Measurements from ENCODE around the gene DCX.

The DCX gene

GRCh38 chrX:111308039-111308438 is 104.0 kb downstream of the DCX start:
- no peak overlapping the region for H3K4me3 ChIP-seq (ENCODE audit: control insufficient read depth, low read depth, low read length)
- DNase-seq (ENCODE audit: low read depth) = no peak
- TF ChIP-seq, protein P1, sequence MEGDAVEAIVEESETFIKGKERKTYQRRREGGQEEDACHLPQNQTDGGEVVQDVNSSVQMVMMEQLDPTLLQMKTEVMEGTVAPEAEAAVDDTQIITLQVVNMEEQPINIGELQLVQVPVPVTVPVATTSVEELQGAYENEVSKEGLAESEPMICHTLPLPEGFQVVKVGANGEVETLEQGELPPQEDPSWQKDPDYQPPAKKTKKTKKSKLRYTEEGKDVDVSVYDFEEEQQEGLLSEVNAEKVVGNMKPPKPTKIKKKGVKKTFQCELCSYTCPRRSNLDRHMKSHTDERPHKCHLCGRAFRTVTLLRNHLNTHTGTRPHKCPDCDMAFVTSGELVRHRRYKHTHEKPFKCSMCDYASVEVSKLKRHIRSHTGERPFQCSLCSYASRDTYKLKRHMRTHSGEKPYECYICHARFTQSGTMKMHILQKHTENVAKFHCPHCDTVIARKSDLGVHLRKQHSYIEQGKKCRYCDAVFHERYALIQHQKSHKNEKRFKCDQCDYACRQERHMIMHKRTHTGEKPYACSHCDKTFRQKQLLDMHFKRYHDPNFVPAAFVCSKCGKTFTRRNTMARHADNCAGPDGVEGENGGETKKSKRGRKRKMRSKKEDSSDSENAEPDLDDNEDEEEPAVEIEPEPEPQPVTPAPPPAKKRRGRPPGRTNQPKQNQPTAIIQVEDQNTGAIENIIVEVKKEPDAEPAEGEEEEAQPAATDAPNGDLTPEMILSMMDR (conservative IDR thresholded peaks at IDR 0.05; ENCODE audit: control insufficient read depth, insufficient read depth, low read depth, low read length) = no peak

GRCh38 chrX:111302284-111302683 is 109.7 kb downstream of the DCX start:
- no peak overlapping the region for H3K4me3 ChIP-seq (ENCODE audit: control insufficient read depth, low read depth, low read length)
- TF ChIP-seq, protein P1 (conservative IDR thresholded peaks at IDR 0.05; ENCODE audit: control insufficient read depth, insufficient read depth, low read depth, low read length) = no peak
- no peak for DNase-seq (ENCODE audit: low read depth)

DNA sequence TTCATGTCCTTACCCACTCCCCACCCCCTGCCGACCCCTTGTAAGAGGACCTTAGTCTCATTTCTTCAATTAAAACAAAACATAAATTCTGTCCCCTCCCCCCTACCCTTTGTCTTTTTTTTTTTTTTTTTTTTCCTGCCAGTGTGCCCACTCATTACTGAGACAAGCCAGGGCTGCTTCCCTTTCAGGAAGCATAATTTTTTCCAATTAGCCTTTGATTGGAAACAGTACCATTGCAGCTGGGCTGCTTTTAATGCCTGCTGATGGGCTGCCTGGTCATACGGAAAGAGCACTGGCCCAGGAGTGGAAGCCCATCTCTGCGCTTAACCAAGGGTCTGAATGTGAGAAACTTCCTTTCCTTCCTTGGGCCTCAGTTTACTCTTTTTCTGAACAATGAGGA is 123.2 kb downstream of the DCX start:
- H3K4me3 ChIP-seq (ENCODE audit: control insufficient read depth, low read depth, low read length) = no peak overlapping the region
- no peak for DNase-seq (ENCODE audit: low read depth)

DNA sequence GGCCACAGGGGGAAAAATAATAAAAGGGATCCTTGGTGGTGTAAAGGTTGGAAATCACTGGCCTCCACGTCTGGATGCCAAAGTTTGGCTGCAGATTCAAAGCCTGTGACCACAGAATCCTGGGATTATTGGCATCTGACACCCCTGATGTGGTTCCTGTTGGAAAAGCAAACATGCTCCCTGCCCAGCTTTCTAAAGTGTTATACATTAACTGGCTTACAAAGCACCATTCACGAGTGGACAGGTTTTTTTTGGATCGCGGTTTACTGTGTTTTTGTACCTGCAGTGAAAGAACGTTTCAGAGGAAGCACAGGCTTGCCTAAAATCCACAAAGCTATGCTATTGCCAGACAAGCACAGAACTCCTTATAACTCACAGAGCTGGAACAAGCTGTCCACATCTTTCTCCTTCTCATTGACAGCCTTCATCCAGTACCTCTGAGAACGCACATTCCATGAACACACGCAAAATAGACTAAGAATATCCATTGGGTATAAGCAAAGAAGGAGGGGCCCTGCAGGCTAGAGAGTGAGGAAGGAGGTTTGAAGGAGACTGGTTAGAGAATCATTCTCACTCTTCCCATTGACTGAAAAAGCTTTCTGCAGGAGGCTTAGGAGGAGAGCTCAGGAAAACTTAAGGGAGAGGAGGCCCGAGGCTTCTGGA is 127.2 kb downstream of the DCX start:
- DNase-seq (ENCODE audit: low read depth) = no peak
- TF ChIP-seq, protein P1 (conservative IDR thresholded peaks at IDR 0.05; ENCODE audit: control insufficient read depth, insufficient read depth, low read depth, low read length) = no peak

More for the DNA sequence above, 123.2 kb downstream of the DCX start:
- TF ChIP-seq, protein P1 (conservative IDR thresholded peaks at IDR 0.05; ENCODE audit: control insufficient read depth, insufficient read depth, low read depth, low read length) = no peak

DNA sequence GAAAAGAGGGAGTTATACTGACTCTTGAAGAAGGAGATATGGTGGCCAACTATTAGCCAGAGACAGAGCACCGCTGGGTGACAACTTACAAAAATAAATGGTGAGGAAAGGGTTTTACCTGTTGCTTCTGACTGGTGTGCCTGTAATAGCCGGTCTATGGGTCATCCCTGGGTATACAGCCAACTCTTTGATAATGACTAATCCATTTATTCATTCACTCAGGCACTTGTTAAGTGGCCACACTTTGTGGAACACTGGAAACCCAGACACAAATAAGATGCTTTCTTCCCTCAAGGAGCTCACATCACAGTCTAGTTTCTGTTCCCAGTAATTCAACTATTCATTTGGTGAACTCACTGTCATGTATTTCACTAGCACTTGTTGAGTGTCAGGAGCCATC is 128.5 kb downstream of the DCX start:
- no peak overlapping the region for H3K4me3 ChIP-seq (ENCODE audit: control insufficient read depth, low read depth, low read length)
- DNase-seq (ENCODE audit: low read depth) = peak; percentile 3
- TF ChIP-seq, protein P1 (conservative IDR thresholded peaks at IDR 0.05; ENCODE audit: control insufficient read depth, insufficient read depth, low read depth, low read length) = no peak

More for the DNA sequence above, 127.2 kb downstream of the DCX start:
- no peak overlapping the region for H3K4me3 ChIP-seq (ENCODE audit: control insufficient read depth, low read depth, low read length)

GRCh38 chrX:111282991-111283390 is 129.0 kb downstream of the DCX start:
- H3K4me3 ChIP-seq (ENCODE audit: control insufficient read depth, low read depth, low read length) = no peak overlapping the region
- TF ChIP-seq, protein P1 (conservative IDR thresholded peaks at IDR 0.05; ENCODE audit: control insufficient read depth, insufficient read depth, low read depth, low read length) = no peak
- no peak for DNase-seq (ENCODE audit: low read depth)

Measured in fibroblast of mammary gland (primary cell).